ENCODE measurements around the gene COASY.
"Not testable (repeated sequence)": the region's sequence is repeated elsewhere in the genome, so short reads cannot be mapped to it uniquely, and the experiment has no call there.

COASY gene

GRCh38 chr17:42535155-42536047 is 26.5 kb upstream of the COASY start:
- no peak for DNase-seq

- peak; percentile 81 for DNase-seq
Measured at GRCh38 chr17:42536048-42536371, 25.9 kb upstream of the COASY start, which contains the start of gene NAGLU. Gene NAGLU, plus strand, starts transcription at chr17:42536241. Its CDS starts 32 bp downstream, at chr17:42536273.

GRCh38 chr17:42536372-42537155 is 25.4 kb upstream of the COASY start:
- peak; percentile 68 for DNase-seq

GRCh38 chr17:42537156-42537805 is 24.7 kb upstream of the COASY start:
- no peak for DNase-seq

GRCh38 chr17:42537826-42538451 is 24.0 kb upstream of the COASY start:
- DNase-seq = no peak

- DNase-seq = no peak
Measured at GRCh38 chr17:42538482-42538881, 23.5 kb upstream of the COASY start.

- not testable (repeated sequence) for DNase-seq
Measured at GRCh38 chr17:42540558-42540957, 21.4 kb upstream of the COASY start.

- no peak for DNase-seq
Measured at GRCh38 chr17:42541041-42541833, 20.7 kb upstream of the COASY start.

- no peak for DNase-seq
Measured at GRCh38 chr17:42543190-42544079, 18.5 kb upstream of the COASY start.

GRCh38 chr17:42544874-42545283 is 17.1 kb upstream of the COASY start:
- no peak for DNase-seq

- DNase-seq = not testable (repeated sequence)
Measured at GRCh38 chr17:42545755-42546505, 16.0 kb upstream of the COASY start.

GRCh38 chr17:42547001-42547461 is 14.9 kb upstream of the COASY start:
- DNase-seq = no peak

- DNase-seq = no peak
Measured at GRCh38 chr17:42547698-42548069, 14.3 kb upstream of the COASY start.

GRCh38 chr17:42548070-42548837 is 13.7 kb upstream of the COASY start:
- DNase-seq = peak; percentile 81

GRCh38 chr17:42548993-42549755 is 12.8 kb upstream of the COASY start:
- DNase-seq = no peak

- not testable (repeated sequence) for DNase-seq
Measured at GRCh38 chr17:42552736-42553135, 9.2 kb upstream of the COASY start, which contains the start of gene HSD17B1. Gene HSD17B1, plus strand, starts transcription at chr17:42552923. Its CDS starts 11 bp downstream, at chr17:42552934.

GRCh38 chr17:42553161-42553818 is 8.7 kb upstream of the COASY start:
- DNase-seq = no peak

GRCh38 chr17:42553866-42554249 is 8.1 kb upstream of the COASY start:
- DNase-seq = no peak

All from activated gamma-delta T cell treated with Interleukin-2 at 50 U/mL for 16 hours (primary cell).